Measurements from ENCODE around the gene VEGFC. TPM values are rescaled to one million over a fixed set of nuclear protein-coding genes. Genes with fewer than 3 reads are reported as not detected.

VEGFC gene
- total RNA-seq, 1 experiment from 2014 or later, result not detected

DNA sequence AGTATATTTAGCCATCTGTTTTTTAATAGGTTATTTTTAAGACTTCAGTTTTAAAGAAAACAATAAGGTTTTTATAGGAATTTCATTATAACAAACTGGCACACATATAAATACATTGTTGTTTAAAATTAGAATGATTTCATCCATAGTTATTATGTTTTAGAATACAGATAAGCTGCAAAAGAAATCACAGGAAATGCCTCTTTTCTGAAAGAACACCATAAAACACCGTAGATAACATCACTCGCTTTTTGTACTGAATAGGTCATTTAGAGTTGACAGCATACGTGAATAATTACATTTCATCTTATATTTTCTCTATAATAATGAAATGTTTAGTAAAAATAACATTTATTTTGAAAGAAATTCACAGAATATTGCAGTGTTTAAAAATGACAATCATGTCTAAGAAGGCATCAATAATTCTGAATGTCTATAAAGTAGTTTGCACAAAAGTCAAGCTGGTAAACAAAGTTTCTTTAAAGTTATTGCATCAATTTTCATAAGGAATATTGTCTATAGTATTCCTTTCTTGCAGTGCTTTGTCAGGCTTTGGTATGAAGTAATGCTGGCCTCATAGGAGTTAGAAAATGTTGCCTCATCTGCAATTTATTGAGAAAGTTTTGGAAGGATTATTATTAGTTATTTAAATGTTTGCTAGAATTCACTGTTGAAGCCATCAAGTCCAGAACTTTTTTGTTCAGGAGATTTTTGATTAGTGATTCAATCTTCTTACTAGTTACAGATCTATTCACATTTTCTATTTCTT lies 17.9 kb upstream of the VEGFC start:
- BruUV-seq (replicated peaks), result no TSS peak
- H3K27me3 ChIP-seq (ENCODE audit: insufficient read depth, low read length), result no peaks in the 10 kb centered on the region
- DNase-seq (ENCODE audit: low read depth, low spot score), result no peak
- no peaks in the 10 kb centered on the region for H3K79me2 ChIP-seq (ENCODE audit: insufficient read depth, low read length)
- no peak overlapping the region for H3K4me3 ChIP-seq (replicated peaks in 1 of 2; ENCODE audit: low read depth in 1 of 2, low read length in 2 of 2)
- ChIA-PET POLR2A (no interaction called here), CTCF (no interaction called here), RAD21 (ENCODE audit: low non-redundant PET in 1 of 2, low total read pairs in 2 of 2, uncharacterized antibody in 2 of 2, unreplicated experiment in 2 of 2) (no interaction called here)
- no peaks in the 10 kb centered on the region for H3K4me1 ChIP-seq (ENCODE audit: control insufficient read depth in 1 of 2, insufficient read depth in 2 of 2, low read length in 2 of 2)
- H3K9me2 ChIP-seq (ENCODE audit: insufficient read depth), result no peaks in the 10 kb centered on the region
- intact Hi-C loops (cut with micrococcal nuclease), result no loop called here
- ATAC-seq, result no peak
- H3K4me2 ChIP-seq (ENCODE audit: low read length), result no peak overlapping the region
- H4K20me1 ChIP-seq (ENCODE audit: insufficient read depth), result no peaks in the 10 kb centered on the region
- no peaks in the 10 kb centered on the region for H3K36me3 ChIP-seq (ENCODE audit: control insufficient read depth in 1 of 2, insufficient read depth in 2 of 2, low read length in 2 of 2)
- H2AFZ ChIP-seq (ENCODE audit: low read depth, low read length, poor library complexity, severe bottlenecking), result no peak overlapping the region
- H3K27ac ChIP-seq (ENCODE audit: low read depth, low read length), result no peak overlapping the region
- H3K9me3 ChIP-seq (ENCODE audit: control insufficient read depth in 1 of 2, insufficient read depth in 1 of 2, low read depth in 1 of 2, low read length in 2 of 2), result no peaks in the 10 kb centered on the region; a peak in 1 of 4 replicates
- no peak overlapping the region for H3K9ac ChIP-seq (ENCODE audit: low read length)
- TF ChIP-seq CEBPB (IDR thresholded peaks at IDR 0.05; ENCODE audit: low read depth) (no peak), POLR2AphosphoS5 (IDR thresholded peaks at IDR 0.05; ENCODE audit: low read depth, low read length) (no peak), SP1 (IDR thresholded peaks at IDR 0.05; ENCODE audit: low read depth) (no peak), TCF7L2 (IDR thresholded peaks at IDR 0.05; ENCODE audit: borderline replicate concordance, extremely low read depth, insufficient read depth, insufficient read length) (no peak)
- TF ChIP-seq, protein P1, sequence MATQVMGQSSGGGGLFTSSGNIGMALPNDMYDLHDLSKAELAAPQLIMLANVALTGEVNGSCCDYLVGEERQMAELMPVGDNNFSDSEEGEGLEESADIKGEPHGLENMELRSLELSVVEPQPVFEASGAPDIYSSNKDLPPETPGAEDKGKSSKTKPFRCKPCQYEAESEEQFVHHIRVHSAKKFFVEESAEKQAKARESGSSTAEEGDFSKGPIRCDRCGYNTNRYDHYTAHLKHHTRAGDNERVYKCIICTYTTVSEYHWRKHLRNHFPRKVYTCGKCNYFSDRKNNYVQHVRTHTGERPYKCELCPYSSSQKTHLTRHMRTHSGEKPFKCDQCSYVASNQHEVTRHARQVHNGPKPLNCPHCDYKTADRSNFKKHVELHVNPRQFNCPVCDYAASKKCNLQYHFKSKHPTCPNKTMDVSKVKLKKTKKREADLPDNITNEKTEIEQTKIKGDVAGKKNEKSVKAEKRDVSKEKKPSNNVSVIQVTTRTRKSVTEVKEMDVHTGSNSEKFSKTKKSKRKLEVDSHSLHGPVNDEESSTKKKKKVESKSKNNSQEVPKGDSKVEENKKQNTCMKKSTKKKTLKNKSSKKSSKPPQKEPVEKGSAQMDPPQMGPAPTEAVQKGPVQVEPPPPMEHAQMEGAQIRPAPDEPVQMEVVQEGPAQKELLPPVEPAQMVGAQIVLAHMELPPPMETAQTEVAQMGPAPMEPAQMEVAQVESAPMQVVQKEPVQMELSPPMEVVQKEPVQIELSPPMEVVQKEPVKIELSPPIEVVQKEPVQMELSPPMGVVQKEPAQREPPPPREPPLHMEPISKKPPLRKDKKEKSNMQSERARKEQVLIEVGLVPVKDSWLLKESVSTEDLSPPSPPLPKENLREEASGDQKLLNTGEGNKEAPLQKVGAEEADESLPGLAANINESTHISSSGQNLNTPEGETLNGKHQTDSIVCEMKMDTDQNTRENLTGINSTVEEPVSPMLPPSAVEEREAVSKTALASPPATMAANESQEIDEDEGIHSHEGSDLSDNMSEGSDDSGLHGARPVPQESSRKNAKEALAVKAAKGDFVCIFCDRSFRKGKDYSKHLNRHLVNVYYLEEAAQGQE (IDR thresholded peaks at IDR 0.05; ENCODE audit: low read depth), result no peak

Data from HCT116 (cell line).